H1 (cell line): ENCODE measurements around the gene SEMA7A. TPM values are rescaled to one million over a fixed set of nuclear protein-coding genes. Genes with fewer than 3 reads are reported as not detected.
A peak's percentile ranks its signal among the peaks of the same experiment; 100 is the strongest.

Source experiments
- CTCF ChIA-PET: fragments of 300-600 bp; sonication (Branson Sonifier 250); formaldehyde crosslinking; loops from one replicate; lab custom pipeline; 2021; ENCODE audit not compliant: partially characterized antibody; lab: Charles Lee
- POLR2A ChIA-PET: fragments of 300-600 bp; sonication (Branson Sonifier 250); formaldehyde crosslinking; loops from one replicate; lab custom pipeline; 2021; ENCODE audit warnings: inconsistent platforms; ENCODE audit not compliant: partially characterized antibody; lab: Charles Lee
- DNase-seq, 2 experiments: peaks; one replicate each; pipeline versions ENCODE4 v3.0.0 to v3.0.0-alpha.2; 2010 to 2022; ENCODE audit warnings: low spot score in 2 of 2, low read depth in 1 of 2, mixed read lengths in 1 of 2
- FAIRE-seq: peaks from 2 replicates; lab custom pipeline; 2011; peaks lifted over from hg19 to GRCh38; lab: Jason Lieb, UNC
- H2AFZ ChIP-seq: 2 replicates; pipeline ENCODE4 v1.8.1; 2012; ENCODE audit warnings: low read length, inconsistent platforms
- H2AK5ac ChIP-seq: 2 replicates; pipeline ENCODE4 v1.6.1; 2013; ENCODE audit warnings: low read depth, low read length
- H2BK120ac ChIP-seq: replicated peaks from 2 replicates; pipeline ENCODE3; 2013; ENCODE audit warnings: low read depth, low read length, inconsistent platforms
- H2BK12ac ChIP-seq: 2 replicates; pipeline ENCODE4 v1.6.1; 2013; ENCODE audit warnings: low read depth, low read length
- H2BK15ac ChIP-seq: 2 replicates; pipeline ENCODE4 v1.6.1; 2013; ENCODE audit warnings: low read length
- H2BK20ac ChIP-seq: 2 replicates; pipeline ENCODE4 v1.6.1; 2013; ENCODE audit warnings: low read length
- H2BK5ac ChIP-seq: 2 replicates; pipeline ENCODE4 v1.6.1; 2013; ENCODE audit warnings: low read depth, low read length
- H3K14ac ChIP-seq: 2 replicates; pipeline ENCODE4 v1.6.1; 2013; ENCODE audit warnings: inconsistent platforms; ENCODE audit not compliant: insufficient read length
- H3K18ac ChIP-seq: 2 replicates; pipeline ENCODE4 v1.6.1; 2013; ENCODE audit warnings: low read length; ENCODE audit errors: extremely low read depth
- H3K23ac ChIP-seq: 2 replicates; pipeline ENCODE4 v1.6.1; 2013; ENCODE audit warnings: inconsistent platforms; ENCODE audit not compliant: insufficient read length
- H3K23me2 ChIP-seq: 2 replicates; pipeline ENCODE4 v1.6.1; 2013; ENCODE audit warnings: low read depth, low read length
- H3K27ac ChIP-seq: 2 replicates; pipeline ENCODE4 v1.6.1; 2011; ENCODE audit warnings: low read depth, low read length, inconsistent platforms
- H3K27me3 ChIP-seq, 4 experiments: replicated peaks in 1 of 4; 1 replicate in 1 of 4; 2 replicates in 3 of 4; pipeline versions ENCODE4 v1.6.1 to v1.8.1; 2011 to 2013; ENCODE audit warnings: low read length in 3 of 4, mild to moderate bottlenecking in 3 of 4, inconsistent platforms in 2 of 4, mixed read lengths in 2 of 4, moderate library complexity in 1 of 4; ENCODE audit not compliant: control insufficient read depth in 3 of 4, insufficient read depth in 3 of 4; ENCODE audit errors: extremely low read depth in 1 of 4
- H3K36me3 ChIP-seq, 4 experiments: 2 replicates each; pipeline versions ENCODE4 v1.6.1 to v1.8.1; 2011 to 2013; ENCODE audit warnings: mild to moderate bottlenecking in 4 of 4, low read length in 3 of 4, moderate library complexity in 2 of 4, control low read depth in 1 of 4, inconsistent platforms in 1 of 4; ENCODE audit not compliant: insufficient read depth in 4 of 4, control insufficient read depth in 2 of 4
- H3K4ac ChIP-seq: replicated peaks from 2 replicates; pipeline ENCODE3; 2013; ENCODE audit warnings: low read length, low read depth, mixed read lengths, inconsistent platforms; ENCODE audit not compliant: insufficient read length
- H3K4me1 ChIP-seq, 4 experiments: replicated peaks in 1 of 4; 1 replicate in 1 of 4; 2 replicates in 3 of 4; pipeline versions ENCODE4 v1.6.1 to v1.8.1; 2011 to 2013; ENCODE audit warnings: low read length in 3 of 4, inconsistent platforms in 2 of 4, mixed read lengths in 1 of 4; ENCODE audit not compliant: insufficient read depth in 4 of 4, control insufficient read depth in 3 of 4
- H3K4me2 ChIP-seq, 2 experiments: 2 replicates each; pipeline versions ENCODE4 v1.6.1 to v1.8.1; 2011 to 2013; ENCODE audit warnings: low read depth in 2 of 2, low read length in 2 of 2, control low read depth in 1 of 2, inconsistent platforms in 1 of 2, mild to moderate bottlenecking in 1 of 2; ENCODE audit not compliant: insufficient read depth in 1 of 2
- H3K4me3 ChIP-seq, 4 experiments: fragments of 200-600, 300-600 bp in 1 of 4; sonication (generic), shearing (Covaris generic), sonication (Bioruptor Twin) in 1 of 4; 2 replicates each; pipeline versions ENCODE4 v1.5.1 to v1.8.1; 2011 to 2016; ENCODE audit warnings: low read length in 4 of 4, low read depth in 3 of 4, control low read depth in 2 of 4, inconsistent platforms in 2 of 4, mild to moderate bottlenecking in 2 of 4, mixed read lengths in 1 of 4, moderate library complexity in 1 of 4; ENCODE audit not compliant: insufficient read depth in 2 of 4; ENCODE audit errors: extremely low read depth in 1 of 4
- H3K56ac ChIP-seq: replicated peaks from 2 replicates; pipeline ENCODE3; 2013; ENCODE audit warnings: low read depth, mild to moderate bottlenecking, mixed read lengths, low read length, inconsistent platforms; ENCODE audit not compliant: insufficient read length
- H3K79me1 ChIP-seq: 2 replicates; pipeline ENCODE4 v1.6.1; 2013; ENCODE audit warnings: low read depth, low read length, control low read depth
- H3K79me2 ChIP-seq, 2 experiments: 2 replicates each; pipeline versions ENCODE4 v1.6.1 to v1.8.1; 2012 to 2013; ENCODE audit warnings: low read length in 2 of 2, mild to moderate bottlenecking in 2 of 2, inconsistent platforms in 1 of 2; ENCODE audit not compliant: insufficient read depth in 2 of 2, control insufficient read depth in 1 of 2
- H3K9ac ChIP-seq, 4 experiments: replicated peaks in 1 of 4; 1 replicate in 1 of 4; 2 replicates in 3 of 4; pipeline versions ENCODE4 v1.6.1 to v1.8.1; 2011 to 2013; ENCODE audit warnings: low read depth in 3 of 4, low read length in 3 of 4, control low read depth in 2 of 4, mild to moderate bottlenecking in 2 of 4, moderate library complexity in 2 of 4, inconsistent platforms in 1 of 4; ENCODE audit errors: extremely low read depth in 1 of 4
- H3K9me3 ChIP-seq, 2 experiments: 2 replicates each; pipeline versions ENCODE4 v1.6.1 to v1.8.1; 2012 to 2013; ENCODE audit warnings: mild to moderate bottlenecking in 2 of 2, moderate library complexity in 2 of 2, control low read depth in 1 of 2, inconsistent platforms in 1 of 2, low read depth in 1 of 2, low read length in 1 of 2, mixed read lengths in 1 of 2; ENCODE audit not compliant: insufficient read depth in 2 of 2
- H4K20me1 ChIP-seq, 2 experiments: replicated peaks in 1 of 2; 2 replicates each; pipeline versions ENCODE3 to v1.8.1; 2011 to 2013; ENCODE audit warnings: inconsistent platforms in 2 of 2, low read length in 2 of 2, mild to moderate bottlenecking in 1 of 2; ENCODE audit not compliant: insufficient read depth in 2 of 2, control insufficient read depth in 1 of 2
- H4K5ac ChIP-seq: 2 replicates; pipeline ENCODE4 v1.6.1; 2013; ENCODE audit warnings: low read length, low read depth, mixed read lengths, inconsistent platforms; ENCODE audit not compliant: insufficient read length
- H4K8ac ChIP-seq: 2 replicates; pipeline ENCODE4 v1.8.0; 2013; ENCODE audit warnings: mild to moderate bottlenecking, moderate library complexity, low read length, inconsistent platforms; ENCODE audit not compliant: insufficient read depth; ENCODE audit errors: extremely low read depth
- H4K91ac ChIP-seq: replicated peaks from 2 replicates; pipeline ENCODE3; 2013; ENCODE audit warnings: low read length, mixed read lengths, inconsistent platforms; ENCODE audit not compliant: insufficient read length
- POLR2A ChIP-seq, 2 experiments: IDR thresholded peaks; 1 replicate in 1 of 2; 2 replicates in 1 of 2; pipeline ENCODE4 v1.6.1; 2011; ENCODE audit warnings: low read depth in 2 of 2, low read length in 2 of 2, mild to moderate bottlenecking in 2 of 2; ENCODE audit errors: control extremely low read depth in 1 of 2
- POU5F1 ChIP-seq: IDR thresholded peaks from 2 replicates; pipeline ENCODE4 v1.6.1; 2011; ENCODE audit warnings: low read depth, mild to moderate bottlenecking, low read length, moderate library complexity
- RAD21 ChIP-seq, 2 experiments: IDR thresholded peaks in 1 of 2; conservative IDR thresholded peaks in 1 of 2; 2 replicates each; pipeline ENCODE4 v1.6.1; 2011; ENCODE audit warnings: low read depth in 2 of 2, low read length in 2 of 2, improper control_type of control experiment in 1 of 2, inconsistent platforms in 1 of 2, mild to moderate bottlenecking in 1 of 2, moderate library complexity in 1 of 2
- WGBS, 2 experiments: shearing (Covaris generic) in 1 of 2; methylation state at CpG; one replicate each; pipeline versions ENCODE4 v1.1.6 to v1.1.7; 2013 to 2015; ENCODE audit warnings: low lambda C conversion rate in 2 of 2, mixed read lengths in 2 of 2, inconsistent platforms in 1 of 2, low coverage in 1 of 2, missing lambda C conversion rate in 1 of 2; ENCODE audit not compliant: insufficient replicate concordance in 2 of 2, insufficient coverage in 1 of 2, insufficient read length in 1 of 2; ENCODE audit errors: extremely low coverage in 1 of 2, missing lambda C conversion rate in 1 of 2; 5-methylcytosine and 5-hydroxymethylcytosine counted together
- polyA plus RNA-seq, 7 experiments: library from polyadenylated mRNA; depleted of rRNA in 3 of 7; stranded (reverse) in 5 of 7; unstranded in 2 of 7; fragments of >200 nt in 5 of 7; fragments of 200-250 nt in 2 of 7; gene quantifications; 1 replicate in 5 of 7; 2 replicates in 1 of 7; 4 replicates in 1 of 7; pipeline versions ENCODE4 v1.2.1 to v1.2.3, GENCODE V29; 2011 to 2013; ENCODE audit warnings: missing spikeins in 2 of 7, mixed read lengths in 2 of 7
- total RNA-seq: library from RNA; stranded (reverse); fragmentation: NEBNext Ultra II Directional; extraction: Animal tissue kit (Norgen Biotek cat#: 25700); gene quantifications from 2 replicates; pipeline ENCODE4 v1.2.1, GENCODE V29; 2021
- TF ChIP-seq, protein P1 (sequence below), 3 experiments: IDR thresholded peaks; 1 replicate in 2 of 3; 2 replicates in 1 of 3; pipeline versions ENCODE4 v1.5.1 to v1.6.1; 2011; ENCODE audit warnings: low read length in 3 of 3, mild to moderate bottlenecking in 3 of 3, inconsistent platforms in 2 of 3, low read depth in 1 of 3, moderate library complexity in 1 of 3; ENCODE audit not compliant: insufficient read depth in 1 of 3; ENCODE audit errors: control extremely low read depth in 1 of 3

The SEMA7A gene
- total and polyA plus RNA-seq, 2 of the 8 experiments (the other 6 are each of a cell fraction or from before 2014, with no cell fraction given) = 10.7 to 15.0 TPM

- CTCF ChIA-PET = interaction anchor here (0.9 to 36.8 kb wide), 26 partner anchors 8 to 424 kb away, joined by 3 to 1311 read pairs (median 5); partner anchors contain the start of genes CYP11A1 and SEMA7A
- peak; percentile 48 for FAIRE-seq
- H4K91ac ChIP-seq = no peak overlapping the region
- H3K36me3 ChIP-seq = no peaks in the 10 kb centered on the region
- H3K9ac ChIP-seq = no peak overlapping the region
- H3K4me3 ChIP-seq = peak overlapping the region in 1 of 4 experiments; percentile 74; a peak in 3 of 8 replicates
- no peak overlapping the region; the same call in 1 of the 2 replicates for H3K18ac ChIP-seq
- H3K14ac ChIP-seq = no peak overlapping the region
- peak overlapping the region; percentile 71; the same call in 1 of the 2 replicates for H2BK12ac ChIP-seq
- no peak overlapping the region; the same call in 1 of the 2 replicates for H2AFZ ChIP-seq
- H3K56ac ChIP-seq = no peak overlapping the region
- H3K27me3 ChIP-seq = peaks cover 0 to 3% (median 0%) of the 10 kb centered on the region in 4 experiments; a peak in 3 of 7 replicates
- WGBS, 2 experiments = 21% methylated on average over 9 of the region's 9 CpGs; no CpG with 5 or more reads in 1 of the 2 experiments
- H3K79me2 ChIP-seq = no peaks in the 10 kb centered on the region
- no peak overlapping the region for H3K4ac ChIP-seq
- POLR2A ChIA-PET = interaction anchor here (1.6 kb wide), 1 partner anchor 9 kb away, joined by 5 read pairs; no protein-coding TSS in a partner anchor
- H3K27ac ChIP-seq = no peak overlapping the region
- H3K23ac ChIP-seq = no peak overlapping the region
- no peak overlapping the region for H4K8ac ChIP-seq
- H4K5ac ChIP-seq = no peak overlapping the region
- H3K4me2 ChIP-seq = peak overlapping the region; percentile 76 to 99
- H2BK120ac ChIP-seq = no peak overlapping the region
- no peaks in the 10 kb centered on the region for H4K20me1 ChIP-seq
- peak; percentile 72 to 75 for TF ChIP-seq RAD21 (IDR thresholded peaks at IDR 0.05 in 1 of 2, conservative IDR thresholded peaks at IDR 0.05 in 1 of 2; ENCODE audit: low read depth in 2 of 2, low read length in 2 of 2)
- TF ChIP-seq POLR2A (IDR thresholded peaks at IDR 0.05; ENCODE audit: control extremely low read depth in 1 of 2, low read depth in 2 of 2, low read length in 2 of 2) = no peak
- TF ChIP-seq, protein P1, sequence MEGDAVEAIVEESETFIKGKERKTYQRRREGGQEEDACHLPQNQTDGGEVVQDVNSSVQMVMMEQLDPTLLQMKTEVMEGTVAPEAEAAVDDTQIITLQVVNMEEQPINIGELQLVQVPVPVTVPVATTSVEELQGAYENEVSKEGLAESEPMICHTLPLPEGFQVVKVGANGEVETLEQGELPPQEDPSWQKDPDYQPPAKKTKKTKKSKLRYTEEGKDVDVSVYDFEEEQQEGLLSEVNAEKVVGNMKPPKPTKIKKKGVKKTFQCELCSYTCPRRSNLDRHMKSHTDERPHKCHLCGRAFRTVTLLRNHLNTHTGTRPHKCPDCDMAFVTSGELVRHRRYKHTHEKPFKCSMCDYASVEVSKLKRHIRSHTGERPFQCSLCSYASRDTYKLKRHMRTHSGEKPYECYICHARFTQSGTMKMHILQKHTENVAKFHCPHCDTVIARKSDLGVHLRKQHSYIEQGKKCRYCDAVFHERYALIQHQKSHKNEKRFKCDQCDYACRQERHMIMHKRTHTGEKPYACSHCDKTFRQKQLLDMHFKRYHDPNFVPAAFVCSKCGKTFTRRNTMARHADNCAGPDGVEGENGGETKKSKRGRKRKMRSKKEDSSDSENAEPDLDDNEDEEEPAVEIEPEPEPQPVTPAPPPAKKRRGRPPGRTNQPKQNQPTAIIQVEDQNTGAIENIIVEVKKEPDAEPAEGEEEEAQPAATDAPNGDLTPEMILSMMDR (IDR thresholded peaks at IDR 0.05; ENCODE audit: control extremely low read depth in 1 of 3, insufficient read depth in 1 of 3, low read depth in 1 of 3, low read length in 3 of 3) = peak; percentile 72 to 93 (median 73)
- no peak for TF ChIP-seq POU5F1
- no peak overlapping the region for H2BK20ac ChIP-seq
- 0 out of 2 replicates have a peak overlapping the region, but pooled peaks have one; percentile 97 for H2BK15ac ChIP-seq
- 0 out of 2 replicates have a peak overlapping the region, but pooled peaks have one; percentile 92 for H2BK5ac ChIP-seq
- no peaks in the 10 kb centered on the region for H3K9me3 ChIP-seq
- H3K23me2 ChIP-seq = peaks cover 6% of the 10 kb centered on the region; the same call in 1 of the 2 replicates
- peak in 1 of 2 experiments; percentile 89 for DNase-seq
- H3K79me1 ChIP-seq = no peaks in the 10 kb centered on the region; the same call in 1 of the 2 replicates
- peaks cover 4 to 17% (median 10%) of the 10 kb centered on the region in 4 experiments for H3K4me1 ChIP-seq
- H2AK5ac ChIP-seq = no peak overlapping the region
Observed at GRCh38 chr15:74375303-74375693, 58.5 kb downstream of the SEMA7A start.
